Occipital lobe (tissue), 2 donors: ENCODE results near the gene UBXN11. TPM values are rescaled to one million over a fixed set of nuclear protein-coding genes. Genes with fewer than 3 reads are reported as not detected.
A peak's percentile ranks its signal among the peaks of the same experiment; 100 is the strongest.

Experiments used
- DNase-seq: peaks from one replicate; lab custom pipeline; 2025; lab: John Stamatoyannopoulos, UW
- total RNA-seq: library from RNA; depleted of rRNA; stranded (reverse); fragments of >200 nt; gene quantifications from one replicate; pipeline ENCODE4 v1.2.3, GENCODE V29; 2014

Gene UBXN11
- total RNA-seq, 1 donor from 2014 or later, result 5.0 TPM

- DNase-seq, result no peak
These were observed 20.9 kb downstream of the UBXN11 start for GRCh38 chr1:26285366-26286063.

GRCh38 chr1:26284597-26285347 is 21.7 kb downstream of the UBXN11 start:
- peak; percentile 22 for DNase-seq

GRCh38 chr1:26283871-26284596 is 22.4 kb downstream of the UBXN11 start:
- no peak for DNase-seq

GRCh38 chr1:26283279-26283853 is 23.1 kb downstream of the UBXN11 start:
- DNase-seq, result no peak

- DNase-seq, result no peak
These were observed 24.0 kb downstream of the UBXN11 start for GRCh38 chr1:26282401-26282918.

GRCh38 chr1:26281971-26282370 is 24.5 kb downstream of the UBXN11 start:
- no peak for DNase-seq

- DNase-seq, result no peak
These were observed 25.1 kb downstream of the UBXN11 start for GRCh38 chr1:26281091-26281958.

- DNase-seq, result no peak
These were observed 25.9 kb downstream of the UBXN11 start for GRCh38 chr1:26280333-26281042.

- peak; percentile 81 for DNase-seq
These were observed 26.7 kb downstream of the UBXN11 start, which contains the start of gene SH3BGRL3 for GRCh38 chr1:26279456-26280332. Gene SH3BGRL3 (plus strand): TSS chr1:26280086. CDS start chr1:26280156, 70 bp downstream.

- DNase-seq, result no peak
These were observed 27.5 kb downstream of the UBXN11 start for GRCh38 chr1:26278724-26279455.

- no peak for DNase-seq
These were observed 28.1 kb downstream of the UBXN11 start for GRCh38 chr1:26278303-26278702.

GRCh38 chr1:26277719-26278118 is 28.7 kb downstream of the UBXN11 start:
- no peak for DNase-seq

GRCh38 chr1:26277261-26277661 is 29.2 kb downstream of the UBXN11 start:
- DNase-seq, result no peak

- DNase-seq, result no peak
These were observed 30.0 kb downstream of the UBXN11 start for GRCh38 chr1:26276432-26276838.

- peak; percentile 75 for DNase-seq
These were observed 30.6 kb downstream of the UBXN11 start for GRCh38 chr1:26275580-26276431.

GRCh38 chr1:26274801-26275425 is 31.5 kb downstream of the UBXN11 start:
- DNase-seq, result no peak

GRCh38 chr1:26269198-26269550 is 37.3 kb downstream of the UBXN11 start:
- DNase-seq, result no peak
